GM12865 (cell line): ENCODE results near the gene POLQ.
A peak's percentile ranks its signal among the peaks of the same experiment; 100 is the strongest.

Experiments
- DNase-seq: peaks from one replicate; pipeline ENCODE4 v3.0.0; 2010; ENCODE audit warnings: low read depth
- H3K4me3 ChIP-seq: 2 replicates; pipeline ENCODE4 v1.5.1; 2011; ENCODE audit warnings: mild to moderate bottlenecking, low read depth, low read length, control low read depth
- TF ChIP-seq, protein P1 (sequence below): IDR thresholded peaks from 2 replicates; pipeline ENCODE4 v1.5.1; 2011; ENCODE audit warnings: low read length, control low read depth, low read depth, inconsistent platforms; ENCODE audit not compliant: insufficient read depth; ENCODE audit errors: missing control alignments

Gene POLQ

GRCh38 chr3:121431726-121432517 lies 113.9 kb downstream of the POLQ start:
- TF ChIP-seq, protein P1, sequence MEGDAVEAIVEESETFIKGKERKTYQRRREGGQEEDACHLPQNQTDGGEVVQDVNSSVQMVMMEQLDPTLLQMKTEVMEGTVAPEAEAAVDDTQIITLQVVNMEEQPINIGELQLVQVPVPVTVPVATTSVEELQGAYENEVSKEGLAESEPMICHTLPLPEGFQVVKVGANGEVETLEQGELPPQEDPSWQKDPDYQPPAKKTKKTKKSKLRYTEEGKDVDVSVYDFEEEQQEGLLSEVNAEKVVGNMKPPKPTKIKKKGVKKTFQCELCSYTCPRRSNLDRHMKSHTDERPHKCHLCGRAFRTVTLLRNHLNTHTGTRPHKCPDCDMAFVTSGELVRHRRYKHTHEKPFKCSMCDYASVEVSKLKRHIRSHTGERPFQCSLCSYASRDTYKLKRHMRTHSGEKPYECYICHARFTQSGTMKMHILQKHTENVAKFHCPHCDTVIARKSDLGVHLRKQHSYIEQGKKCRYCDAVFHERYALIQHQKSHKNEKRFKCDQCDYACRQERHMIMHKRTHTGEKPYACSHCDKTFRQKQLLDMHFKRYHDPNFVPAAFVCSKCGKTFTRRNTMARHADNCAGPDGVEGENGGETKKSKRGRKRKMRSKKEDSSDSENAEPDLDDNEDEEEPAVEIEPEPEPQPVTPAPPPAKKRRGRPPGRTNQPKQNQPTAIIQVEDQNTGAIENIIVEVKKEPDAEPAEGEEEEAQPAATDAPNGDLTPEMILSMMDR, result no peak
- no peak overlapping the region for H3K4me3 ChIP-seq
- peak; percentile 78 for DNase-seq

DNA sequence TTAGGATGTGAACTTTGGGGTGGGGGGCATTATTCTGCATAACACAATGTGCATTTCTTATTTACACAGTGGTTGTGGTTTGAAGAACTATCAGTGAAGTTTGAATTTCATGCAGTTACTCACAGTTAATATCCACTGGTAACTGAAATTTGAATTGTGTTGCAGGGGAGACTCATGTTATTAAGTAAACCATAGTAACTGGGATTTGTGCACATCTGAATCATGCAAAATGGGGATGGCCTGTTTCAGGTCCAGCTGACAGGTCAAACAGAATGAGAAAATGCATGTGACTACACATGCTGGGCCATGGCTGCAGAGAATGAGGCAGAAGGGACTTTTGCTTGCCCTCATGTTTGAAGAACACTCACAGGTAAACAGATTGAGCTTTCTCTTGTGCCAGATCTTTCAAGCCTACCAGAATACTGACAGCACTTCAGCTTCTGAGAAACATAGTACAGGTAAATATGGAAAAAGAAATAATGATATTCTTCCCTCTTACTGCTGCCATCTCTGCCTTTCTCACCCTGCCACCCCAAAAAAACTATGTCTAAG lies 115.0 kb downstream of the POLQ start:
- DNase-seq, result no peak
- no peak overlapping the region for H3K4me3 ChIP-seq
- TF ChIP-seq, protein P1, result no peak

GRCh38 chr3:121424549-121424948 lies 121.2 kb downstream of the POLQ start:
- TF ChIP-seq, protein P1, result no peak
- no peak for DNase-seq
- no peak overlapping the region for H3K4me3 ChIP-seq

- TF ChIP-seq, protein P1, result no peak
- DNase-seq, result no peak
- no peak overlapping the region for H3K4me3 ChIP-seq
Observed at GRCh38 chr3:121418182-121418581, 127.6 kb downstream of the POLQ start.

GRCh38 chr3:121414924-121415323 lies 130.9 kb downstream of the POLQ start:
- TF ChIP-seq, protein P1, result no peak
- DNase-seq, result no peak
- H3K4me3 ChIP-seq, result no peak overlapping the region

DNA sequence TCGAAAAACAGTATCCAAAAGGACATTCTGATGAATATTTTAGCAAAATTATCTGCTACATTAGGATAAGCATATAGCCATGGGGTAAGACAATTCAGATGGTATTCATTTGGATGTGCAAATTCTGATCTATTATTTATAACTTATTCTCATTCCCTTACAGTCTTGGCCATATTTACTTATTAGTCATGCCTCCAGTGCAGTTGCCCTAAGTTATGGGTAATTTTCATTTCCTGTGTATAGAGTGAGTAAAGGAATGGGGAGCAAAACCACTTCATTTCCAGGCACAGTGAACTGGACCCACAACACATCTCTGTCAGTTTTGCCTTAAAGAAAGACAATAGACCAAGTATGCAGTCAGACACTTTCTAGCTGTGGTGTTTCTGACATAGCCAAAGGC lies 134.3 kb downstream of the POLQ start:
- no peak for DNase-seq
- no peak overlapping the region for H3K4me3 ChIP-seq

More for the DNA sequence above, 134.3 kb downstream of the POLQ start:
- TF ChIP-seq, protein P1, result no peak
